Measurements from ENCODE around the gene PLPPR1.

The PLPPR1 gene

DNA sequence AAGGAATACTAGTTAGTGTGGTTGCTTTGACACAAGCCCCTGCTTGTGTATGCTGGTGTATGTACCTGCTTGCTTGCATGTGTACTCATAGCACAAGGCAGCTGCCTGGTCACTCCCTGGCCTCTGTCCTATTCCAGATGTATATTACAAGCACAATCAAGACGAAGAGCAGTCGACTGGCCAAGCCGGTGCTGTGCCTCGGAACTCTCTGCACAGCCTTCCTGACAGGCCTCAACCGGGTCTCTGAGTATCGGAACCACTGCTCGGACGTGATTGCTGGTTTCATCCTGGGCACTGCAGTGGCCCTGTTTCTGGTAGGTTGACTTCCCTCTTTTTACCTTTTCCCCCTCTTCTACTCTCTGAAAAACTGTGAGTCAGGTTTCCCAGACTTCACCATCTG lies 284.1 kb downstream of the PLPPR1 start:
- Histone ChIP-seq H3K36me3 (ENCODE audit: low read length) (no peaks in the 10 kb centered on the region), H3K79me2 (ENCODE audit: insufficient read depth, low read length) (no peaks in the 10 kb centered on the region), H3K4me3 (ENCODE audit: insufficient read depth, low read length, poor library complexity, severe bottlenecking) (no peak overlapping the region), H3K4me2 (ENCODE audit: low read depth, low read length, poor library complexity, severe bottlenecking) (no peak overlapping the region), H2AFZ (ENCODE audit: low read depth, low read length, severe bottlenecking) (no peak overlapping the region), H3K27me3 (ENCODE audit: low read length) (no peaks in the 10 kb centered on the region), H3K9me2 (replicated peaks; ENCODE audit: insufficient read depth, low read length) (no peaks in the 10 kb centered on the region), H4K20me1 (ENCODE audit: low read depth, low read length) (no peaks in the 10 kb centered on the region), H3K9me3 (ENCODE audit: insufficient read depth, low read length) (no peaks in the 10 kb centered on the region), H3K9ac (ENCODE audit: low read length) (no peak overlapping the region), H3K27ac (ENCODE audit: low read depth, low read length) (no peak overlapping the region), H3F3A (ENCODE audit: insufficient read depth) (no peaks in the 10 kb centered on the region)
- TF ChIP-seq EZH2phosphoT487 (conservative IDR thresholded peaks at IDR 0.05; ENCODE audit: low read length), result no peak
- TF ChIP-seq, protein P1, sequence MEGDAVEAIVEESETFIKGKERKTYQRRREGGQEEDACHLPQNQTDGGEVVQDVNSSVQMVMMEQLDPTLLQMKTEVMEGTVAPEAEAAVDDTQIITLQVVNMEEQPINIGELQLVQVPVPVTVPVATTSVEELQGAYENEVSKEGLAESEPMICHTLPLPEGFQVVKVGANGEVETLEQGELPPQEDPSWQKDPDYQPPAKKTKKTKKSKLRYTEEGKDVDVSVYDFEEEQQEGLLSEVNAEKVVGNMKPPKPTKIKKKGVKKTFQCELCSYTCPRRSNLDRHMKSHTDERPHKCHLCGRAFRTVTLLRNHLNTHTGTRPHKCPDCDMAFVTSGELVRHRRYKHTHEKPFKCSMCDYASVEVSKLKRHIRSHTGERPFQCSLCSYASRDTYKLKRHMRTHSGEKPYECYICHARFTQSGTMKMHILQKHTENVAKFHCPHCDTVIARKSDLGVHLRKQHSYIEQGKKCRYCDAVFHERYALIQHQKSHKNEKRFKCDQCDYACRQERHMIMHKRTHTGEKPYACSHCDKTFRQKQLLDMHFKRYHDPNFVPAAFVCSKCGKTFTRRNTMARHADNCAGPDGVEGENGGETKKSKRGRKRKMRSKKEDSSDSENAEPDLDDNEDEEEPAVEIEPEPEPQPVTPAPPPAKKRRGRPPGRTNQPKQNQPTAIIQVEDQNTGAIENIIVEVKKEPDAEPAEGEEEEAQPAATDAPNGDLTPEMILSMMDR (IDR thresholded peaks at IDR 0.05; ENCODE audit: insufficient read depth, low read length, poor library complexity, severe bottlenecking), result no peak

- no peak overlapping the region for H3K4me3 ChIP-seq (ENCODE audit: insufficient read depth, low read length, poor library complexity, severe bottlenecking)
- H3K9ac ChIP-seq (ENCODE audit: low read length), result no peak overlapping the region
- H3K9me2 ChIP-seq (replicated peaks; ENCODE audit: insufficient read depth, low read length), result no peaks in the 10 kb centered on the region
- H3F3A ChIP-seq (ENCODE audit: insufficient read depth), result no peaks in the 10 kb centered on the region
- no peak overlapping the region for H2AFZ ChIP-seq (ENCODE audit: low read depth, low read length, severe bottlenecking)
- no peaks in the 10 kb centered on the region for H4K20me1 ChIP-seq (ENCODE audit: low read depth, low read length)
- no peaks in the 10 kb centered on the region for H3K9me3 ChIP-seq (ENCODE audit: insufficient read depth, low read length)
- H3K79me2 ChIP-seq (ENCODE audit: insufficient read depth, low read length), result no peaks in the 10 kb centered on the region
- no peaks in the 10 kb centered on the region for H3K36me3 ChIP-seq (ENCODE audit: low read length)
- H3K4me2 ChIP-seq (ENCODE audit: low read depth, low read length, poor library complexity, severe bottlenecking), result no peak overlapping the region
- no peaks in the 10 kb centered on the region for H3K27me3 ChIP-seq (ENCODE audit: low read length)
- H3K27ac ChIP-seq (ENCODE audit: low read depth, low read length), result no peak overlapping the region
- TF ChIP-seq, protein P1 (IDR thresholded peaks at IDR 0.05; ENCODE audit: insufficient read depth, low read length, poor library complexity, severe bottlenecking), result no peak
- TF ChIP-seq EZH2phosphoT487 (conservative IDR thresholded peaks at IDR 0.05; ENCODE audit: low read length), result no peak
Measured at GRCh38 chr9:101315112-101315450, 286.6 kb downstream of the PLPPR1 start.

DNA sequence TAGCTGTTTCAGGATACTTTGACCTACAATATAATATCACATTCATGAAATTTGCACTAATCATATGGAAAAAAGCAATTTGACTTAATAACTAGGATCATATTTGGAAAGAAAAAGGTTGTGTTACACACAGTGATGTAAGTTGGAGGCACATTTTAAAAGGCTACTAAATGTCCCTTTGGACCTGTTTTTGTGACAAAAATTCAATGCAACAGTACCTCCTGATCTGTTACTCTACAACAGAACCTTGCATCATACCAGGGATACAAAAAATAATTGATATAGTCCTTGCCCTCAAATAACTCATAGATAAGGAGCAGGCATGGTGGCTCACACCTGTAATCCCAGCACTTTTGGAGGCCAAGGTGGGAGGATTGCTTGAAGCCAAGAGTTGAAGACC lies 289.2 kb downstream of the PLPPR1 start:
- TF ChIP-seq, protein P1 (IDR thresholded peaks at IDR 0.05; ENCODE audit: insufficient read depth, low read length, poor library complexity, severe bottlenecking), result no peak
- TF ChIP-seq EZH2phosphoT487 (conservative IDR thresholded peaks at IDR 0.05; ENCODE audit: low read length), result no peak
- H3K4me2 ChIP-seq (ENCODE audit: low read depth, low read length, poor library complexity, severe bottlenecking), result no peak overlapping the region
- no peaks in the 10 kb centered on the region for H3K27me3 ChIP-seq (ENCODE audit: low read length)

GRCh38 chr9:101323129-101323528 lies 294.6 kb downstream of the PLPPR1 start:
- H3K9me2 ChIP-seq (replicated peaks; ENCODE audit: insufficient read depth, low read length), result no peaks in the 10 kb centered on the region
- H3K36me3 ChIP-seq (ENCODE audit: low read length), result no peaks in the 10 kb centered on the region
- no peak for TF ChIP-seq EZH2phosphoT487 (conservative IDR thresholded peaks at IDR 0.05; ENCODE audit: low read length)
- TF ChIP-seq, protein P1 (IDR thresholded peaks at IDR 0.05; ENCODE audit: insufficient read depth, low read length, poor library complexity, severe bottlenecking), result no peak
- no peaks in the 10 kb centered on the region for H3K9me3 ChIP-seq (ENCODE audit: insufficient read depth, low read length)
- no peak overlapping the region for H3K4me3 ChIP-seq (ENCODE audit: insufficient read depth, low read length, poor library complexity, severe bottlenecking)
- no peaks in the 10 kb centered on the region for H3K79me2 ChIP-seq (ENCODE audit: insufficient read depth, low read length)
- H3F3A ChIP-seq (ENCODE audit: insufficient read depth), result no peaks in the 10 kb centered on the region
- H3K27me3 ChIP-seq (ENCODE audit: low read length), result no peaks in the 10 kb centered on the region
- H3K27ac ChIP-seq (ENCODE audit: low read depth, low read length), result no peak overlapping the region
- H4K20me1 ChIP-seq (ENCODE audit: low read depth, low read length), result no peaks in the 10 kb centered on the region
- H3K9ac ChIP-seq (ENCODE audit: low read length), result no peak overlapping the region
- no peak overlapping the region for H2AFZ ChIP-seq (ENCODE audit: low read depth, low read length, severe bottlenecking)
- no peak overlapping the region for H3K4me2 ChIP-seq (ENCODE audit: low read depth, low read length, poor library complexity, severe bottlenecking)

More for the DNA sequence above, 289.2 kb downstream of the PLPPR1 start:
- Histone ChIP-seq H3F3A (ENCODE audit: insufficient read depth) (no peaks in the 10 kb centered on the region), H3K27ac (ENCODE audit: low read depth, low read length) (no peak overlapping the region), H3K9me3 (ENCODE audit: insufficient read depth, low read length) (no peaks in the 10 kb centered on the region), H2AFZ (ENCODE audit: low read depth, low read length, severe bottlenecking) (no peak overlapping the region), H3K36me3 (ENCODE audit: low read length) (no peaks in the 10 kb centered on the region), H4K20me1 (ENCODE audit: low read depth, low read length) (no peaks in the 10 kb centered on the region), H3K4me3 (ENCODE audit: insufficient read depth, low read length, poor library complexity, severe bottlenecking) (no peak overlapping the region), H3K79me2 (ENCODE audit: insufficient read depth, low read length) (no peaks in the 10 kb centered on the region), H3K9ac (ENCODE audit: low read length) (no peak overlapping the region), H3K9me2 (replicated peaks; ENCODE audit: insufficient read depth, low read length) (no peaks in the 10 kb centered on the region)

Measured in SU-DHL-6 (cell line).